GM18498 (cell line): ENCODE data around the gene BTN3A1.
"Not testable (repeated sequence)": the region's sequence is repeated elsewhere in the genome, so short reads cannot be mapped to it uniquely, and the experiment has no call there.

Experiments
- ATAC-seq: cut with Tn5 transposase; IDR thresholded peaks from one replicate; pipeline ENCODE4 v1.9.1; 2021; ENCODE audit warnings: mild to moderate bottlenecking, moderate library complexity; ENCODE audit not compliant: unreplicated experiment

Gene BTN3A1

GRCh38 chr6:26412954-26413353 is 10.9 kb downstream of the BTN3A1 start:
- no peak for ATAC-seq

- no peak for ATAC-seq
Observed at GRCh38 chr6:26414281-26414680, 12.2 kb downstream of the BTN3A1 start.

GRCh38 chr6:26415036-26415614 is 13.1 kb downstream of the BTN3A1 start:
- ATAC-seq = no peak

GRCh38 chr6:26415791-26416190 is 13.7 kb downstream of the BTN3A1 start:
- ATAC-seq = no peak

GRCh38 chr6:26416288-26416687 is 14.2 kb downstream of the BTN3A1 start:
- ATAC-seq = no peak

GRCh38 chr6:26418077-26418476 is 16.0 kb downstream of the BTN3A1 start:
- ATAC-seq = not testable (repeated sequence)

GRCh38 chr6:26418795-26419194 is 16.7 kb downstream of the BTN3A1 start:
- ATAC-seq = not testable (repeated sequence)

- ATAC-seq = peak; percentile 30
Observed at GRCh38 chr6:26420688-26421171, 18.7 kb downstream of the BTN3A1 start.

GRCh38 chr6:26421259-26422144 is 19.4 kb downstream of the BTN3A1 start:
- peak; percentile 90 for ATAC-seq

- no peak for ATAC-seq
Observed at GRCh38 chr6:26422329-26422728, 20.3 kb downstream of the BTN3A1 start.

- ATAC-seq = no peak
Observed at GRCh38 chr6:26426691-26427450, 24.8 kb downstream of the BTN3A1 start.

- no peak for ATAC-seq
Observed at GRCh38 chr6:26427451-26427809, 25.4 kb downstream of the BTN3A1 start.

- ATAC-seq = no peak
Observed at GRCh38 chr6:26428206-26428605, 26.1 kb downstream of the BTN3A1 start.

GRCh38 chr6:26430787-26431186 is 28.7 kb downstream of the BTN3A1 start:
- no peak for ATAC-seq

- no peak for ATAC-seq
Observed at GRCh38 chr6:26431258-26432172, 29.4 kb downstream of the BTN3A1 start.

GRCh38 chr6:26432627-26433201 is 30.6 kb downstream of the BTN3A1 start:
- ATAC-seq = no peak

GRCh38 chr6:26433680-26434079 is 31.6 kb downstream of the BTN3A1 start:
- not testable (repeated sequence) for ATAC-seq

GRCh38 chr6:26436018-26436417 is 33.9 kb downstream of the BTN3A1 start:
- no peak for ATAC-seq

GRCh38 chr6:26437550-26437949 is 35.5 kb downstream of the BTN3A1 start:
- ATAC-seq = no peak

GRCh38 chr6:26438000-26438399 is 35.9 kb downstream of the BTN3A1 start:
- ATAC-seq = no peak
